ENCODE data around the gene RAD51AP1.

The RAD51AP1 gene

GRCh38 chr12:4580281-4580688 lies 41.6 kb downstream of the RAD51AP1 start:
- Histone ChIP-seq H3K4me1 (ENCODE audit: control insufficient read depth, insufficient read depth, low read depth, low read length) (peaks cover 1% of the 10 kb centered on the region), H4K91ac (ENCODE audit: low read length) (peak overlapping the region; percentile 35), H3K23ac (ENCODE audit: low read length in 2 of 2) (no peak overlapping the region), H2BK120ac (ENCODE audit: low read depth, low read length) (no peak overlapping the region), H3K27ac (ENCODE audit: low read length, poor library complexity, severe bottlenecking) (no peak overlapping the region), H3K79me1 (replicated peaks; ENCODE audit: low read length, poor library complexity, severe bottlenecking) (no peaks in the 10 kb centered on the region), H3K9me3 (ENCODE audit: control insufficient read depth, low read length) (no peaks in the 10 kb centered on the region), H3K4me2 (ENCODE audit: low read length, poor library complexity, severe bottlenecking) (no peak overlapping the region), H3K36me3 (ENCODE audit: control insufficient read depth in 1 of 2, insufficient read depth in 2 of 2, low read depth in 1 of 2, low read length in 2 of 2) (no peaks in the 10 kb centered on the region), H2AFZ (ENCODE audit: low read depth, low read length) (no peak overlapping the region), H3K27me3 (ENCODE audit: control insufficient read depth in 1 of 2, insufficient read depth in 1 of 2, low read length in 2 of 2) (peaks cover 16 to 31% of the 10 kb centered on the region in 2 experiments), H3K14ac (ENCODE audit: low read length in 2 of 2) (no peak overlapping the region), H2BK12ac (ENCODE audit: low read length in 2 of 2) (no peak overlapping the region), H2BK15ac (ENCODE audit: low read depth, poor library complexity, severe bottlenecking) (no peak overlapping the region), H2AK5ac (ENCODE audit: low read length, severe bottlenecking) (no peak overlapping the region), H4K8ac (ENCODE audit: low read length) (no peak overlapping the region), H3K9ac (ENCODE audit: low read length) (no peak overlapping the region), H3K4me3 (ENCODE audit: insufficient read depth in 1 of 2, low read depth in 1 of 2, low read length in 2 of 2) (no peak overlapping the region), H3K18ac (ENCODE audit: low read depth in 1 of 2, low read length in 2 of 2) (no peak overlapping the region), H2BK5ac (ENCODE audit: low read depth, low read length, poor library complexity, severe bottlenecking) (no peak overlapping the region), H3K4ac (ENCODE audit: low read depth in 1 of 2, low read length in 2 of 2) (no peak overlapping the region)
- 93% methylated on average over 3 of the region's 3 CpGs for WGBS
- DNase-seq: no peak

GRCh38 chr12:4584281-4584680 lies 45.6 kb downstream of the RAD51AP1 start:
- H3K4me1 ChIP-seq (ENCODE audit: control insufficient read depth, insufficient read depth, low read depth, low read length): peaks cover 1% of the 10 kb centered on the region
- no peak for DNase-seq
- no peak overlapping the region for H2AFZ ChIP-seq (ENCODE audit: low read depth, low read length)
- H3K27ac ChIP-seq (ENCODE audit: low read length, poor library complexity, severe bottlenecking): no peak overlapping the region
- H2BK120ac ChIP-seq (ENCODE audit: low read depth, low read length): no peak overlapping the region
- H3K4me3 ChIP-seq (ENCODE audit: insufficient read depth in 1 of 2, low read depth in 1 of 2, low read length in 2 of 2): no peak overlapping the region
- peaks cover 19 to 47% of the 10 kb centered on the region in 2 experiments for H3K27me3 ChIP-seq (ENCODE audit: control insufficient read depth in 1 of 2, insufficient read depth in 1 of 2, low read length in 2 of 2)
- no peak overlapping the region for H3K14ac ChIP-seq (ENCODE audit: low read length in 2 of 2)
- no peak overlapping the region for H4K8ac ChIP-seq (ENCODE audit: low read length)
- H3K23ac ChIP-seq (ENCODE audit: low read length in 2 of 2): no peak overlapping the region
- H4K91ac ChIP-seq (ENCODE audit: low read length): no peak overlapping the region
- no peak overlapping the region for H3K4ac ChIP-seq (ENCODE audit: low read depth in 1 of 2, low read length in 2 of 2)
- H3K18ac ChIP-seq (ENCODE audit: low read depth in 1 of 2, low read length in 2 of 2): no peak overlapping the region
- H3K36me3 ChIP-seq (ENCODE audit: control insufficient read depth in 1 of 2, insufficient read depth in 2 of 2, low read depth in 1 of 2, low read length in 2 of 2): no peaks in the 10 kb centered on the region
- H2BK12ac ChIP-seq (ENCODE audit: low read length in 2 of 2): no peak overlapping the region
- H2BK5ac ChIP-seq (ENCODE audit: low read depth, low read length, poor library complexity, severe bottlenecking): no peak overlapping the region
- no peaks in the 10 kb centered on the region for H3K79me1 ChIP-seq (replicated peaks; ENCODE audit: low read length, poor library complexity, severe bottlenecking)
- no peak overlapping the region for H3K4me2 ChIP-seq (ENCODE audit: low read length, poor library complexity, severe bottlenecking)
- 92% methylated on average over 4 of the region's 6 CpGs for WGBS
- no peaks in the 10 kb centered on the region for H3K9me3 ChIP-seq (ENCODE audit: control insufficient read depth, low read length)
- no peak overlapping the region for H3K9ac ChIP-seq (ENCODE audit: low read length)
- no peak overlapping the region for H2AK5ac ChIP-seq (ENCODE audit: low read length, severe bottlenecking)
- no peak overlapping the region for H2BK15ac ChIP-seq (ENCODE audit: low read depth, poor library complexity, severe bottlenecking)

GRCh38 chr12:4584896-4585295 lies 46.2 kb downstream of the RAD51AP1 start:
- H2BK120ac ChIP-seq (ENCODE audit: low read depth, low read length): no peak overlapping the region
- H3K9ac ChIP-seq (ENCODE audit: low read length): no peak overlapping the region
- H3K4me1 ChIP-seq (ENCODE audit: control insufficient read depth, insufficient read depth, low read depth, low read length): peaks cover 1% of the 10 kb centered on the region
- no peak overlapping the region for H2BK12ac ChIP-seq (ENCODE audit: low read length in 2 of 2)
- no peak overlapping the region for H2AK5ac ChIP-seq (ENCODE audit: low read length, severe bottlenecking)
- no peaks in the 10 kb centered on the region for H3K79me1 ChIP-seq (replicated peaks; ENCODE audit: low read length, poor library complexity, severe bottlenecking)
- no peak overlapping the region for H2BK5ac ChIP-seq (ENCODE audit: low read depth, low read length, poor library complexity, severe bottlenecking)
- peak overlapping the region in 1 of 2 experiments; percentile 18 for H3K4me3 ChIP-seq (ENCODE audit: insufficient read depth in 1 of 2, low read depth in 1 of 2, low read length in 2 of 2)
- no peak overlapping the region for H3K14ac ChIP-seq (ENCODE audit: low read length in 2 of 2)
- no peak overlapping the region for H2AFZ ChIP-seq (ENCODE audit: low read depth, low read length)
- peaks cover 18 to 47% of the 10 kb centered on the region in 2 experiments for H3K27me3 ChIP-seq (ENCODE audit: control insufficient read depth in 1 of 2, insufficient read depth in 1 of 2, low read length in 2 of 2)
- no peak overlapping the region for H2BK15ac ChIP-seq (ENCODE audit: low read depth, poor library complexity, severe bottlenecking)
- H3K4me2 ChIP-seq (ENCODE audit: low read length, poor library complexity, severe bottlenecking): no peak overlapping the region
- H3K18ac ChIP-seq (ENCODE audit: low read depth in 1 of 2, low read length in 2 of 2): no peak overlapping the region
- no peak for DNase-seq
- H3K27ac ChIP-seq (ENCODE audit: low read length, poor library complexity, severe bottlenecking): no peak overlapping the region
- no peak overlapping the region for H4K8ac ChIP-seq (ENCODE audit: low read length)
- no peak overlapping the region for H3K4ac ChIP-seq (ENCODE audit: low read depth in 1 of 2, low read length in 2 of 2)
- H3K23ac ChIP-seq (ENCODE audit: low read length in 2 of 2): no peak overlapping the region
- 63% methylated on average over 7 of the region's 7 CpGs for WGBS
- no peaks in the 10 kb centered on the region for H3K9me3 ChIP-seq (ENCODE audit: control insufficient read depth, low read length)
- H3K36me3 ChIP-seq (ENCODE audit: control insufficient read depth in 1 of 2, insufficient read depth in 2 of 2, low read depth in 1 of 2, low read length in 2 of 2): no peaks in the 10 kb centered on the region
- no peak overlapping the region for H4K91ac ChIP-seq (ENCODE audit: low read length)

GRCh38 chr12:4586500-4586899 lies 47.8 kb downstream of the RAD51AP1 start:
- Histone ChIP-seq H3K4me2 (ENCODE audit: low read length, poor library complexity, severe bottlenecking) (no peak overlapping the region), H3K9ac (ENCODE audit: low read length) (no peak overlapping the region), H3K36me3 (ENCODE audit: control insufficient read depth in 1 of 2, insufficient read depth in 2 of 2, low read depth in 1 of 2, low read length in 2 of 2) (no peaks in the 10 kb centered on the region), H2BK15ac (ENCODE audit: low read depth, poor library complexity, severe bottlenecking) (no peak overlapping the region), H3K14ac (ENCODE audit: low read length in 2 of 2) (no peak overlapping the region), H3K27ac (ENCODE audit: low read length, poor library complexity, severe bottlenecking) (no peak overlapping the region), H3K4me1 (ENCODE audit: control insufficient read depth, insufficient read depth, low read depth, low read length) (peaks cover 1% of the 10 kb centered on the region), H3K4ac (ENCODE audit: low read depth in 1 of 2, low read length in 2 of 2) (no peak overlapping the region), H3K23ac (ENCODE audit: low read length in 2 of 2) (no peak overlapping the region), H2AFZ (ENCODE audit: low read depth, low read length) (no peak overlapping the region), H3K79me1 (replicated peaks; ENCODE audit: low read length, poor library complexity, severe bottlenecking) (no peaks in the 10 kb centered on the region), H3K27me3 (ENCODE audit: control insufficient read depth in 1 of 2, insufficient read depth in 1 of 2, low read length in 2 of 2) (peaks cover 15 to 46% of the 10 kb centered on the region in 2 experiments), H2BK5ac (ENCODE audit: low read depth, low read length, poor library complexity, severe bottlenecking) (no peak overlapping the region), H3K4me3 (ENCODE audit: insufficient read depth in 1 of 2, low read depth in 1 of 2, low read length in 2 of 2) (no peak overlapping the region), H2BK120ac (ENCODE audit: low read depth, low read length) (no peak overlapping the region), H3K9me3 (ENCODE audit: control insufficient read depth, low read length) (no peaks in the 10 kb centered on the region), H2BK12ac (ENCODE audit: low read length in 2 of 2) (no peak overlapping the region), H2AK5ac (ENCODE audit: low read length, severe bottlenecking) (no peak overlapping the region), H4K91ac (ENCODE audit: low read length) (no peak overlapping the region), H4K8ac (ENCODE audit: low read length) (no peak overlapping the region), H3K18ac (ENCODE audit: low read depth in 1 of 2, low read length in 2 of 2) (no peak overlapping the region)
- 69% methylated on average over 4 of the region's 5 CpGs for whole genome bisulfite sequencing
- no peak for DNase-seq
